Activated T-cell treated with anti-CD3 and anti-CD28 coated beads for 24 hours (primary cell): Measurements from ENCODE around the gene KIF1B.
"Not testable (repeated sequence)": the region's sequence is repeated elsewhere in the genome, so short reads cannot be mapped to it uniquely, and the experiment has no call there.

ENCODE experiments used
- DNase-seq: peaks from one replicate; pipeline ENCODE4 v3.0.0-alpha.2; 2020; ENCODE audit warnings: low read depth

KIF1B gene

DNA sequence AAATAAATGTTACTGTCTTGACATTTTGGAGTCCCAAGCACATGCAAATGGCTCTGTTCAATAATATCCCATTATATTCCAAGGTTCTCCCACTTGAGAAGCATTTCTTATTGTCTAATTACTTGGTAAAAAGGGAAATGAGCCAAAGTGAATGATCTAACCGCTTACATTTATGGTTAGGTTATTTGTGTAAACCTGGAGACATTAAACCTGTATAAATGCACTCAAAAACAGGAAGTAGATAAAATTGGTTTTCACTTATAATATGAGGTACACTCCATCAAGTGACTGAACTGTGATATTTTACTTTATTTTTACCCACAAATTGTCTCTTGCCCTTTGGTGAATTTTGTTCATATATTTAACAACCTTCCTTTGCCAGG is 26.8 kb downstream of the KIF1B start:
- DNase-seq, result no peak

DNA sequence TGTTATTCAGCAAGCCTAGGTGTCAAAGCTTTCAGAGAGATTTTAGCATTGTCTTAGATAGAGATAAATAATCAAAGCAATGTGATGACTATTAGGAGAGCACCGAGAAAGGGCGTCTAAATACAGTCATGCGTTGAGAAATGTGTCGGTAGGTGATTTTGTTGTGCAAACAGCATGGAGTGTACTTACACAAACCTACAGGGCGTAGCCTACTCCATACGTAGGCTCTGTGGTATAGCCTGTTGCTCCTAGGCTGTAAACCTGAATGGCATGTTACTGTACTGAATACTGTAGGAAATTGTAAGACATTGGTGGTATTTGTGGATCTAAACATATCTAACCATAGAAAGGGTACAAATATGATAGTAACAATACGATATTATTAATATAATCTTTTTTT is 31.8 kb downstream of the KIF1B start:
- no peak for DNase-seq

DNA sequence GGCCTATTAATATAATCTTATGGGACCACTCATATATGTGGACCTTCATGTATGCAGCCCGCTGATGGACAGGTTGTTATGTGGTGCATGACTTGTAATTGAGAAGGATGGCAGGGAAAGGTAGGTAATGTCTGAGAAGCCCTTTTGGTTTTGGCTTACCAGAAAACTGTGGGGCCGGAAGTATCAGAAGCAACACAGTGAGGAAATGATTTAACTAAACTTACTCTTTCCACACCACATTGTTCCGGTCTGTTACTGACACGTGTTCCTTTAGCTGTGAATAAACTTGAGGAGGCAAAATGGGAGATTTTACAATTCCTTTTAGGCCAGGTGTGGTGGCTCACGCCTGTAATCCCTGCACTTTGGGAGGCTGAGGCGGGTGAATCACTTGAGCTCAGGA is 32.4 kb downstream of the KIF1B start:
- no peak for DNase-seq

DNA sequence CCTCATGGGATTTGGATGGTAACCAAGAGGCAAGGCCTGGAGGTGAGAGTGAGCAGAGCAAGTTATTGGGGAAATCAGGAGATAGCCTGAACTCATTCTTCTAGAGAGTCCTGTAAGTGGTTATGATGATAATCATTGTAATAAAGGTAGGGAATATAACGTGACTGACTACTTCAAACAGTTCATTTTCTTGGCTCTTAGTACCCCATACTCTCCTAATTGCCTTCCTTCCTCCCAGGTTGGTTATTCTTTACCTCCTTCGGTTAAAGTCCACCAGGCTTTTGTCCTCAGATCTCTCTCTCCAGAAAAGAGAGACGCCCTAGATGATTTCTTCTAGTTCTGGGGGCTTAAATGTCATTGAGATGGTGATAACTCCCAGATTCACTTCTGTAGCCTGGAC is 35.3 kb downstream of the KIF1B start:
- no peak for DNase-seq

DNA sequence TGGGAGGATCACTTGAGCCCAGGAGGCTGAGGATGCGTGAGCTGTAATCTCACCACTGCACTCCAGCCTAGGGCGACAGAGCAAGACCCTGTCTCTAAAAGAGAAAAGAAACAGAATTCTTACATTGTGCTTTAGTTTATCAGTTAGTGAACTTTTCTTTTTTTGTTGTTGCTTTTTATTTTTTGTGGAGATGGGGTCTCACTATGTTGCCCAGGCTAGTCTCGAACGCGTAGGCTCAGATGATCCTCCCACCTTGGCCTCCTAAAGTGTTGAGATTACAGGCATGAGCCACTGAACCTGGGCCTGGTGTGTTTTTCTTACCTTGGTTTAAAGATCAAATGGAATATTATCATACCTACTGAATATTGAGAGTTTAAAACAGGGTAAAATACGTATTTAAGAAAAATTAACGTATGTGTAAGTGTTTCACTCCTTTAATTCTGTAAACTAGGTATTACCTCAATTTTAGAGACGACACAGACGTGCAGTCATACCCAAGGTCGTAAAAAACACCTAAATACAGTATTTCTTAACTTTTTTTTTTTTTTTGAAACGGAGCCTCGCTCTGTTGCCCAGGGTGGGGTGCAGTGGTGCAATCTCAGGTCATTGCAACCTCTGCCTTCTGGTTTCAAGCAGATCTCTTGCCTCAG is 39.6 kb downstream of the KIF1B start:
- DNase-seq, result no peak

DNA sequence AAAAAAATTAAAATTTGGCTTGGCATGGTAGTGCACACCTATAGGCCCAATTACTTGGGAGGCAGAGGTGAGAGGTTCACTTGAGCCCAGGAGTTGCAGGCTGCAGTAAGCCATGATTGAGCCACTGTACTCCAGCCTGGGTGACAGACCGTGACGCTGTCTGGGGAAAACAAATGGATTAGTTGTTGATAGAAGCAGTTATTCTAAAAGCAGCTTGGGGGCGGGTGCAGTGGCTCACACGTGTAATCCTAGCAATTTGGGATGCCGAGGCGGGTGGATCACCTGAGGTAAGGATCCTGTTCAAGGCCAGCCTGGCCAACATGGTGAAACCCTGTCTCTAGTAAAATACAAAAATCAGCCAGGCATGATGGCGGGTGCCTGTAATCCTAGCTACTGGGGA is 40.3 kb downstream of the KIF1B start:
- DNase-seq, result no peak

DNA sequence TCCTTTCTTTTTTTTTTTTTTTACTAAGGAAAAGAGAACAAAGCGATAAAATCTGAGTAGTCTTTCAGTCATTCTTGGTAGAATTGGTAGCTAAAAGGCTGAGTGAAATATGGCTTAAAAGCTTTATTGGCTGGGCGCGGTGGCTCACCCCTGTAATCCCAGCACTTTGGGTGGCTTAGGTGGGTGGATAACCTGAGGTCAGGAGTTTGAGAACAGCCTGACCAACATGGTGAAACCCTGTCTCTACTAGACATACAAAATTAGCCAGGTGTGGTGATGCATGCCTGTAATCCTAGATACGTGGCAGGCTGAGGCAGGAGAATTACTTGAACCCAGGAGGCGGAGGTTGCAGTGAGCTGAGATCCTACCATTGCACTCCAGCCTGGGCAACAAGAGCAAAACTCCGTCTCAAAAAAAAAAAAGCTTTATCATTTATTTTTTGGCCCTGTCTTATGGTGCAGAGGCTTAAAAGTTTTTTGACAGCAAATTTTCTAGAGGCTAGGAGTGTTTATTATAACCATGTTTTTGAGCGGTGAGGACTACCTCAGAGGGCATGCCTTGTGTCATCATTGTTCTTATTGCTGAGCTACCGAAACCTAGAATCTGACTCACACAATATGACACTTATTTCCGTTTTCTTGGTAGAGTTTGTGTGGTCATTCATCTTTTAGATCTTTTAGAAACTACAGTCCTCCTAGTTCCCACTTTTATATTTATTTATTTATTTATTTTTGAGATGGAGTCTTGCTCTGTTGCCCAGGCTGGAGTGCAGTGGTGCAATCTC is 41.1 kb downstream of the KIF1B start:
- not testable (repeated sequence) for DNase-seq

DNA sequence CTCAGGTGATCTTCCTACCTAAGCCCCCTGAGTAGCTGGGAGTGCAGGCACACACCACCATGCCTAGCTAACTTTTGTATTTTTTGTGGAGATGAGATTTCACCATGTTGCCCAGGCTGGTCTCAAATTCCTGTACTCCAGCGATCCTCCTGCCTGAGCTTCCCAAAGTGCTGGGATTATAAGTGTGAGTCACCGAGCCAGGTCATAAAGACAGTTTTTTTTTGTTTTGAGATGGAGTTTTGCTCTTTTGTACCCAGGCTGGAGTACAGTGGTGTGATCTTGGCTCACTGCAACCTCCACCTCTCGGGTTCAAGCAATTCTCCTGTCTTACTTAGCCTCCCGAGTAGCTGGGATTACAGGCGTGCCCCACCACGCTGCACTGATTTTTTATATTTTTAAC is 42.1 kb downstream of the KIF1B start:
- DNase-seq, result no peak

DNA sequence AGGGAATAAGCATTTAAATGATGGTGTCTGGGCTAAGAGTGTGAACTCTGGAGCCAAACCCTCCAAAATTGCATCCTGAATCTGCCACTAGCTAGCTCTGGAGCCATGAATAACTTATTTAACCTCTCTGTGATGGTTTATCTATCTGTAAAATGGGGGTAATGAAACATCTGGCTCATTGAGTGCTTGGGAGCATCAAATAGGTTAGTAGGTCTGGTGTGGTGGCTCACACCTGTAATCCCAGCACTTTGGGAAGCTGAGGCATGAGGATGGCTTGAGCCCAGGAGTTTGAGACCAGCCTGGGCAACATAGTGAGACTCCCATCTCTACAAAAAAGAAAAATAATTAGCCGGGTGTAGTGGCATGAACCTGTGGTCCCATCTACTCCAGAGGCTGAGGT is 42.8 kb downstream of the KIF1B start:
- DNase-seq, result no peak

DNA sequence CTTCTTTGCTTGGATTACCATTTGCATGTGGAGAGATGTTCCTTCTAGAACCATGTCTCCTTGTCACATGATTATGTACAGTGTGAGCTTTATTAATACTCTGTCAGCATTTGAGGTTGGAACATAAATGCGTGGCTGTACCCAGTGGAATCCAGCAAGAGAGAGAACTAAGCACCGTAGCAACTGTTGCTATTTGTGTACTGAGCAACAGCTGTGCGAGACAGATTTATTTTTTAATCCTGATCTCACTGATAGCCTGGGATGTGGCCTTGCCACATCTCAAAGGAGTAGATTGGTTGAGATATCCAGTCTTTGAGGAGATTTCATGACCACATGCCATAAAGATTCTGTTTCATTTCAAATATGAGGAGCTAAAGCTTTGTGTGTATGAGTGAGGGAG is 43.4 kb downstream of the KIF1B start:
- DNase-seq, result no peak

DNA sequence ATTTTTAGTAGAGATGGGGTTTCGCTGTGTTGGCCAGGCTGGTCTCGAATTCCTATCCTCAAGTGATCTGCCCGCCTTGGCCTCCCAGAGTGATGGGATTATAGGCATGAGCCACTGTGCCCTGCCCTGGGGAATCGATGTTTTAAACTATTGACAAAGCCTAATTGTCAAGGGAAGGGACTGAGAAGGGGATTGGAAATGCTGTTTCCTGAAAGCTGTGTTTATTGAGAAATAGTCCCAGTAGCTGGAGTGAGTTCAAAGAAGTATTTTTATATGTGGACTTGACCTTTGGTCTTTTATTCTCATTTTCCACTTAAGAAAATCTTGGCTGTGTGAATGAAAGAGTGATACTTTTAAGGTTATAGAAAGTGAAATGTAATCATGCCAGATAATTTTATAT is 47.5 kb downstream of the KIF1B start:
- DNase-seq, result no peak

DNA sequence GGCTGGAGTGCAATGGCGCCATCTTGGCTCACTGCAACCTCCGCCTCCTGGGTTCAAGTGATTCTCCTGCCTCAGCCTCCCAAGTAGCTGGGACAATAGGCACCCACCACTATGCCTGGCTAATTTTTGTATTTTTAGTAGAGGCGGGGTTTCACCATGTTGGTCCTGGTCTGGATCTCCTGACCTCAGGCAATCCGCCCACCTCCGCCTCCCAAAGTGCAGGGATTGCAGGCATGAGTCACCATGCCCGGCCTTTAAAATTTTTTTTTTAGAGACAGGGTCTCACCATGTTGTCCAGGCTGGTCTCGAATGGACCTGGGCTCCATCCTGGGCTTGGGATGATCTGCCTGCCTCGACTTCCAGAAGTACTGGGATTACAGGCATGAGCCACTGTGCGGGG is 49.2 kb downstream of the KIF1B start:
- DNase-seq, result not testable (repeated sequence)

DNA sequence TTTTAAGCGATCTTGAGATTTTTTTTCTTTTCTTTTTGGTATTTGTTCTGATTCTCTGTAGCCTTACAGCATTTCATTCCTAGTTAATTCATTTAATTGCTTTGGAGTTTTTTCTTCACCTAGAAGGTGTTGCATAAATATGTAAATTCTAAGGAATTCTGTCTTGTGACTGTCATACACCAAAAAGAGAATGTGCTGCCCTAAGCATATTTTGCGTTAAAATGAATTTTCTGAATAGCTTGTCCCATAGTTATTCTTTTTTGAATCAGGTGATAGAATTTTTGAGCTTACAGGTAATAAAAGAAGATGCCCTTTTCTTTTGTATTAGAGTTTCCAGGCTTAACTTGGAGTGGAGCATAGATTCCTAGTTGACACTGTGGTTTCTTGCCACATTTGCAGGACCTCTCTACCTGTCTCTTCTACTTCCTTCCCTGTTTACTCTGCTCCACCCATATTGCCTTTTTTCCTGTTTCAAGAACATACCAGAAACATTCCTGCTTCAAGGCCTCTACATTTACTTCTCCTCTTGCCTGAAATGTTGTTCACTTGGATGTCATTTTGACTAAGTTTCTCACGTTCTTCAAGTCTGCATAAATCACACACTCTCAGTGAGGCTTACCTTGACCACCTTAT is 53.2 kb downstream of the KIF1B start:
- DNase-seq, result no peak

DNA sequence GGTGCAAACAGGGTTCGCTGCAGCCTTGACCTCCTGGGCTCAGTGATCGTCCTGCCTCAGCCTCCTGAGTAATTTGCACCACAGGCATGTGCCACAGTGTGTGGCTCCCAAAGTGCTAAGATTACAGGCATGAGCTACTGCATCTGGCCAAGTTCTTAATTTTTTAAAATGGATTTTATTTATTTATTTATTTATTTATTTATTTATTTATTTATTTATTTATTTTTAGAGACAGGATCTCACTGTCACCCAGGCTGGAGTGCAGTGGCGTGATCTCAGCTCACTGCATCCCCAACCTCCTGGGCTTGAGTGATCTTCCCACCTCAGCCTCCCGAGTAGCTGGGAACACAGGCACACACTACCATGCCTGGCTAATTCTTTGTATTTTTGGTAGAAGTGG is 54.7 kb downstream of the KIF1B start:
- no peak for DNase-seq

DNA sequence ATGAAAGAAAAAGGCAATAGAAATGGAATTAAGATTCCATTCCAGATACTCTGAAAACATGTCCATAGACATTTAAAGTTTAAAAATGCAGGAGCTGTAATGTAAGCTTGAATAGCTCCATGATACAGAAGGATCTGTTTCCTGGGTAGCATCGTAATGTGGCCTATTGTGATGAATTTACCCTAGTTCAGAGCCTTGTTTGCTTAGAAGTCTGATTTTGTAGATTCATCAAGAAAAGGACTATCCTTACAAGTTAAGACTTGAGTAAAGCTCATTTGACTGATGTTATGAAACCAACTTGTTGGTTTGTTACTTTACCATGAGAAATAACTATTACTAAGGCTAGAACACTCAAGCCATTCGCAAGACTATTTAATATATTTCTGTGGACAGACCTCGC is 55.5 kb downstream of the KIF1B start:
- no peak for DNase-seq

DNA sequence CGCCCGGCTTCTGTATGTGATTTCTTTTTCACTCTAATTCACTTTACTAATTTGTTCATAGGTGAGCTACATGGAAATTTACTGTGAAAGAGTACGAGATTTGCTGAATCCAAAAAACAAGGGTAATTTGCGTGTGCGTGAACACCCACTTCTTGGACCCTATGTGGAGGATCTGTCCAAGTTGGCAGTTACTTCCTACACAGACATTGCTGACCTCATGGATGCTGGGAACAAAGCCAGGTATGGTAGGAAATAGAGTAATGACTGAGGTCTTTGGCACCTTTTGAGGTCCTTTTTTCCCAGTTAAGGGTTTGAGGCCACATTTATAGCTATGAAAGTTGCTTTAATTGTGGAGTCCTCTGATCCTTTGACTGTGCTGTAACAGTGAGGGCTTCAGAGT is 56.9 kb downstream of the KIF1B start:
- DNase-seq, result no peak

DNA sequence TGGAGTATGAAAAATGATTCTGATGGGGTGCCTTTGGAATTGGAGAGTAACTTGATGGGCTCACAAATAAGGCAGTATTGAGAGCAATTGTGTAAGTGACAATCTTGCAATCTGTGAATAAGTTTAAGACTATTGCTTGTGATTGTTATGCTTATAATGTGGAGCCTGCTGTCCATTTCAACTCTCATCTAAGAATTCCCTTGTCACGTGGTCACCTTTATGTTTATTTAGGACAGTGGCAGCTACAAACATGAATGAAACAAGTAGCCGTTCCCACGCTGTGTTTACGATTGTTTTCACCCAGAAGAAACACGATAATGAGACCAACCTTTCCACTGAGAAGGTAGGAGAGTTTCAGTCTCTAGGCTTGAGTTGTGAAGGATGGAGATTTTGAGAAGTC is 57.6 kb downstream of the KIF1B start:
- no peak for DNase-seq

DNA sequence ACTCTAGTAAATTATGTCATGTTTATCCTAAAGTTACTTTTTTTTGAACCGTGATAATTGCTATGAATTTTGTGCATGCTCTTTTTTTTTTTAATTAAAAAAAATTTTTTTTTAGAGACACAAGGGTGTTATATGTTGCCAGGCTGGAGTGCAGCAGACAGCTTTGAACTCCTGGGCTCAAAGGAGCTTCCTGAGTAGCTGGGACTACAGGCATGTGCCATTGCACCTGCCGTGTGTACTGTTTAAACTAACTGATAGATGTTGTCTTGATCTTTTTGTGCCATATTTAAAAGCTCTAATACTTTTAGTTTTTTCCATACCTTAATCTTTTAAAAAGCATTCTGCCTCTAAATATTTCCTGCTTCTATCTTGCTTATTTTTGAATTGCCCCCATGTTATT is 60.7 kb downstream of the KIF1B start:
- no peak for DNase-seq

DNA sequence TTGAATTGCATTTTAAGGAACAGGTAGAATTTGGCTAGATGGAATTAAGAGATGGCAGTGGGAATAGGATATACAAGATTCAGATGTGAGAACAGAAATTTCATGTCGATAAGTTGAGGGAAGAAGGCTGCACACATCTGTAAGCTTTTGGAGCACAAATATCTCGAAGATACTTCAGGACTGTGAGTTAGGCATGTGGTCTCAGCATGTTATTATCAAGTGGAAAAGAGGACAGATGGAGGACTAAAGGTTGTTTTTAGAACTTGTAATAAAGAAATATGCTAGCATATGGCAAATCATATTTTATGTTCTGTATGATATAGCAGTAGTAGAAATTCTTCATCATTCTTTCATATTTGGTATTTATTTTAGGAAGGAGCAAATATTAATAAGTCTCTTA is 61.5 kb downstream of the KIF1B start:
- no peak for DNase-seq

DNA sequence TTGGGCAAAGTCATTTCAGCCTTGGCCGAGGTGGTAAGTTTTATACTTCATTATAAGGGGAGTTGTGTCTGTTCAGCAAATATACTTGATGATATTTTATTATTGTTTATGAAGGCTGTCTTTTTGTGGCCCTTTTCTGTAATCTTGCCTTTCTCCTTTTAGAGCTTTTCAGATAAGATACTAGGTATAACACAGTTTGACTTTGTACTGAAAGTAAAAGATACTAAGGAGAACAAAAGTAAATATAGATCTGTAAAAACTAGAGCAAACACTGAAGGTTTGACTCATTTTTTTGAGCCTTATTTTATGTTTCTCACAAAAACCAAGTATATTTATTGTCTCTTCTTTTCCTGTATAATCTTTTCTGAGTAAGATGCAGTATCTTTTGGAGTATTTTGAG is 61.9 kb downstream of the KIF1B start:
- DNase-seq, result no peak

DNA sequence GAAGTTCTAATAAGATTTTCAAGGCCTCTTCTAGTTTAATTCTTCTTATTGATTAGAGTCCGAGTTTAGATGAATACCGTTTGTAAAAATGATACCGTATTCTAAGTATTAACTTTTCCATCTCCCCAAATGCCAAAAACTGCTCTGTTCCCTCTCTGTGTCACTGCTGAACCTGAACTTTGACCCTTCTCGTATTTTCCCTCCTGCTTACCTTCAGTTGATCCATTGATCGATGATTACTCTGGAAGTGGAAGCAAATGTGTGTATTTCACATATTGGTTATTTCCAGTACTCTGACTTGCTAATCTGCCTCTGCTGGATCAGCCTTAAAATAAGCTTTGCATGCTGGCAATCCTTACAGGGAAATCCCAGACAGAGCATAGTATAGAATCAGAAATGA is 68.5 kb downstream of the KIF1B start:
- no peak for DNase-seq

DNA sequence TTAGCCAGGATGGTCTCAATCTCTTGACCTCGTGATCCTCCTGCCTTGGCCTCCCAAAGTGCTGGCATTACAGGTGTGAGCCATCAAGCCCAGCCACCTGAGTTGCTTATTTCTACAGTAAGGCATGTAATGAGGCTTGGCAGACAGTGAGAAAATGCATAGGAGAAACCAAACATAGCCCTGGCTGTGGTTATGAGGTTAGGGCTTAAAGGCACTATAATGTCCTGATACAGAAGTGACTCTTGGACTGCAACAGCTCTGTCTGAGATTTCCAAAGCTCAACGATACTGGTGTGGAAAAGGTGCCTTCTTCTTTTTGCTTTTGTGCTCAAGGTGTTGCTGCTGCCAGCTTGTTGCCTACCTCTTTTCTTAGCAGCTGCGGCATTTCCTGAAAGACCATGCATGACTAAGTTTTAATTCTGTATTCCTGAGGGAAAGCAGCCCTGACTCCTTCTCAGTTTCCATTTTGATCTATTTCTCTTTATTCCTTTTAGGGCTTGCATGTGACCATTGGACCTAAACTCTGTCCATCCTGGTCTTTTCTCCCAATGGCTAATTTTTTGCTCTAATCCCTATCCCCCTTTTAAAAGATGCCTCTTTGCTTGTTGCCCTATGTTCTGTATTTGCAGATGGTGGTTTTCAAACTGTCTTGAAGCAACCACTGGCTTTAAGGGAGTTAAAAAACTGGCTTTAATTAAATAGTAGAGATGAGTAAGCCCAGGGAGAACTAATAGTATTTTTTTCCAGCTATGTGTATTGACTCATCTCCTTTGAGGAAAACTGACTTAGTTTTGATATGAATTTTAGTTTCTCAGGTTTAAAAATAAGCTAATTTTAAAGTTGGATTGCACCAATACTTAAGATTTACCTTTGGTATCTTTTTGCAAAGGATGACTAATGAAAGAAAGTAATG is 70.3 kb downstream of the KIF1B start:
- DNase-seq, result no peak
